Measurements from ENCODE around the gene ACACA.

- TF ChIP-seq CTCF (IDR thresholded peaks at IDR 0.05) (no peak), POLR2A (IDR thresholded peaks at IDR 0.05) (no peak)
Observed at GRCh38 chr17:37144075-37144701, 262.4 kb downstream of the ACACA start.

Measured in uterus (tissue), 2 donors.